ENCODE measurements around the gene ELMOD3.

GRCh38 chr2:85340034-85340892 lies 14.3 kb upstream of the ELMOD3 start:
- TF ChIP-seq CTCF (IDR thresholded peaks at IDR 0.05) (no peak), POLR2AphosphoS5 (IDR thresholded peaks at IDR 0.05) (no peak), EP300 (IDR thresholded peaks at IDR 0.05) (no peak), POLR2A (IDR thresholded peaks at IDR 0.05; ENCODE audit: low read depth) (no peak)
